Stimulated activated CD4-positive, alpha-beta T cell treated with anti-CD3 and anti-CD28 coated beads, TNF-alpha, amount 100 ng/mL, for 1 hour (primary cell): ENCODE data around the gene CNKSR3.

Experiments used
- DNase-seq, 3 donors: peaks; one replicate each; pipeline ENCODE4 v3.0.0-alpha.2; 2020; ENCODE audit warnings: low read depth in 3 of 3, low spot score in 1 of 3

Gene CNKSR3

DNA sequence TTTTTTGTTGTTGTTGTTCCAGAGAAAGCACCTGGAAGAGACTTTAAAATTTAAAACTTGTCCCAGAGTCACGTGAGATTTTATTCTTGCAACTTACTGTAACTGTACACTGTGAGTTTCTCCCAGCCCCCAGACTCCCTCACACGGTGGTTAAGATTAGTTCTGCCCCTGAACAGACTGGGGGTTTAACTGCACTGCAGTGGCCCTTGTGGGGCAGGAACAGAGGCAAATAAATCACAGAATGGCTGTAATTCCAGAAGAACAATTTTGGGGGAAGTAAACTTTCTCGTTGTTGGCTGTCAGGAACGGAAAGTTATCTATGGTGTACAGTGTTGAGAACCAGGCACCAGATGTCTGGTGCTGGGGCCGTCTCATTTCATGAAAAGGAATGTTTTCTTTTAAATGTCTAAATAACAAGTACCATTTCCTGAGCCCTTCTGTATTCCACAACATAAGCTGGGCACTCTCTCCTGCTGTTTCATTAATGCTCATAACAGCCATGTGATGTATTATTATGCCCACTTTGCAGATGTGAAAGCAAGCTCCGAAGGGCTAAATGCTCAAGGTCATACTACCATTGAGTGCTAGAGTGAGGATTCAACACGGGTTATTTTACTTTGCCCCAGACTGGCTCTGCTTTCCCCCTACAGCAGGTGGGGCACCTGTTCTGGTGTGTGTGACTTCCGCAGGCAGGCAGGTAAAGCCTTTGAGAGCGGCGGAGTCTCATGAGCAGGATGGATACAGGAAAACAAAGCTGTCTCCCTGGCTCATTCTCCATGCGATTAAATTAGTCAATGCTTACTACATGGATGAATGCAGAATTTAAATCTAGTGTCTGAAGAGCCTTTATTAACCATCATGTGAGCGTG lies 30.5 kb downstream of the CNKSR3 start:
- no peak for DNase-seq

DNA sequence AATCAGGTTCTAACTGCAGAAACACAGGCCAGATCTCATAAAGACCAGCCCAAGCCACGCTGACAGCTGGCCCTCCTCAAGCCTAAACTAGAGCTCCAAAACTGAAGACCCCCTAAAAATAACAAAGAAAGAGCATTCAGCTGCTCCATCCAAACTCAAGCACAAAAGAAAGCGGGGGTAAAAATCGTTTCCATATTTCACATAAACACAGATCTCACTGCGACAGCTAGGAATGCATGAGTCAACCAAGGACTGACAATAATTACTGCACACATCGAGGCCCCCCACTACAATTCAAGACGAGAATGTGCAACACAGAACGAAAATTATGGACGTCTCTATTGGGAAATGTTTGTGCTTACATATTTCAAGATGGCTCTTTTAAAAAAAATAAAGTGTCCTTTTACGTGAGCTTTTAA lies 31.1 kb downstream of the CNKSR3 start:
- no peak for DNase-seq

DNA sequence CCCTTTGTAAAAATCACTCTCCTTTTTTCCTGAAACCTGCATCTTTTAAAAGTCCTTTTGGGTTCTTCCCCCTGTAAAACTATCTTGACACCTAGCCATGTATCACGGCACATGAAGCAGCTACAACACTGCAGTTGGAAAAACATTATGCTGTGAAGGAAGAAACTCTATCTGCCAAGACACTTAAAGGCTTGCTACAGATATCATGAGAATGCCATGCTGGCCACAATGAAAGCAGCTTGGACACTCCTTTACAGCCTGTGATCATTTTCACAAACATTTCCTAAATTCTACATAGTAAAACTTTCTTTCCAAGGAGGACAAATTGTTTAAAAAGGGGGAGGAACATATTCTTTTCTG lies 31.8 kb downstream of the CNKSR3 start:
- DNase-seq, result no peak

DNA sequence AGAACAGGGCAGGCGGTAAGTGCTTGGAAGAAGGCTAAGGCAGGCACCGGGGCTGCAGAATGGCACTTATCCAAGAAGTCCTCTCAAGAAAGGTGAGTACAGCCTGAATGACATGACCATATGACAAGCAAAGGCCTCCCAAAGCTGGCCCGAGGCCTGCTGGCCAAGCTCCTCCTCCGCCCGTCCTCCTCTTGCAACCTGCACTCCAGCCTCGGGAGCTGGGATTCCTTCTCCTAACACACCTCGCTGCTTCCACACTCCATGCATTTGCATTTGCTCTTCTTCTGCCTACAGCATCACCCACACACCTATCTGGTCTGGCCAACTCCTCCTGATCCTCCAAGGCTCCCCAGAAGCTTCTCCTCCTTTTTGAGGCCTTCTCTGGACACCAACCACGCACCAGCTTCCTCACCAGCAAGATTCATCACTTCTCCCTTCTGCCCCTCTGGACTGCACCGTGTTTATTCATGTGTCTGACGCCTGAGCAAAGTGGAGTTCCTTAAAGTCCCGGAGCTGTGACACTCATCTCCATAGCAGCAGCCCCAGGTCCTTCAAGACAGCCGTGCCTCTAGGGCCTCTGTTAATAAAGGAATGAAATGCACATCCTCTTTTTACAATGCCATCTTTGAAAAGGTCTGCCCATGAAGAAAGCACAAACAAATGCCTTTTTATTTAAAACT lies 32.3 kb downstream of the CNKSR3 start:
- DNase-seq, result no peak

- DNase-seq, result no peak
Observed at GRCh38 chr6:154476494-154476893, 34.0 kb downstream of the CNKSR3 start.

- DNase-seq, result no peak
Observed at GRCh38 chr6:154474648-154475428, 35.6 kb downstream of the CNKSR3 start.

- DNase-seq, result no peak
Observed at GRCh38 chr6:154473324-154473723, 37.2 kb downstream of the CNKSR3 start.

GRCh38 chr6:154471609-154472362 lies 38.7 kb downstream of the CNKSR3 start:
- DNase-seq, result no peak

GRCh38 chr6:154469306-154469935 lies 41.1 kb downstream of the CNKSR3 start:
- no peak for DNase-seq

GRCh38 chr6:154468760-154469159 lies 41.7 kb downstream of the CNKSR3 start:
- no peak for DNase-seq

DNA sequence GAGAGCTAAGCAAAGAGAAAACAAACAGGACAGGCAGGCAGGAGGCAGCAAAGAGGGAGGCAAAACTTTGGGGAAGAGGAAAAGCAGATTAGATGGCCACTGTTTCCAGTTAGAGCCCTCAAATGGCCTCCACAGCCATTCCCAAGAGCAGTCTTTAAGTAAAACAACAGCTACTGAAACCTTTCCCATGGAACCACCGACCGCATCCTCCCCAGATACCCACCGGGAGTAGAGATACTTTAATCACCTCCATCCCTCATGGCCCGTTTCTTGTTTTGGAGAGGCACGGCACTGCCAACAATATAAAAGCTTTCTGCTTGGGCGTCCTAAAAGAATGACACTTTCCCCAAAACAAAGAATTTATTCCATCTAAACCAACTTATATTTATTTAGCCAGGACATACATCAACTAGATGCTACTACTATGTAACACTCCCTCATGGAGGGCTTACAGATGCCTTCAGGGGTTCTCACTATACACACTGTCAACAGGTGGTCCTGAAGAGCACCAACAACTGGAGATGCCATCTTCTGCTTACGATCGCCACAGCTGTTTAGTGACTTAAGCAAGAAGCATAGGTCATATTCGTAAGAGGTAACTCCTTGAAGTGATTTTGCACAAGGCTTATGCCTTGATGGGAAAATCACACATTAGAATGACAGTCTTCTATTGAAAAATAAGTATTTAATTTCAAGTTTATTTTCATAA lies 43.4 kb downstream of the CNKSR3 start:
- DNase-seq, result no peak

DNA sequence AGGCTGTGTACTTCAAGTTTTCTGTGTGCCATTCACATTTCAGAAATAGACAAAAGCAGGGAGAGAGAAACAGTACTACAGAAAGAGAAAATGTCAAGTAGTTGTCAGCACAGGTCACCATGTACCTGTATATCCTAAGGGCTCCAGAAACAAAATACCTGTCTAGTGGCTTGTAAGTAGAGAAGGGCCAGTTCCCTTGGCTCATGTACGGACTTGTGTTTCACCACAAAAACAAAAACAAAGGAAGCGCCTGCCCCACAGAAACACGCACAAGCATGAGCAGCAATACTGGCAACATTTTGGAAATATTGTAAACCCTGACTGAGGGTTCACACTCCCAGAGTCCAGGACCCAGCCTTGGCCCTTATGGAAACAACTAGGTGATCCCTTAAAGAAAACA lies 44.3 kb downstream of the CNKSR3 start:
- no peak for DNase-seq

GRCh38 chr6:154463573-154464419 lies 46.7 kb downstream of the CNKSR3 start:
- DNase-seq, result no peak

DNA sequence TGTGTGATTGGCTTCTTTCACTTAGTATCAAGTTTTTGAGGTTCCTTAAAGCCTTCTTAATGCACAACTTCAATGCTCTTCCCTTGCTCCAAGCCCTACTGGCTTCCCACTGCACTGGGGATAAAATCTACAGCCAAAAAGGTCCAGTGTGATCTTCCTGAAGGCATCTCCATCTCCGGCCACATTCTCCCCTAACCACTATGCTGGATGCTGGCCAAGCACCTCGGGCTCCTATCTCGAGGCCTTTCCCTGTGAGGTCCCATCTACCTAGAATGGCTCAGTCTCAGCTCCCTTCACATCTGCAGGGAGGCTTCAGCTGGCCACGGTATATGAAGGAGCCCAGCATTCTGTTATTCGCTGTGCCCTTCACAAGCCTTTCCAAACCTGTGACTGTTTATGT lies 48.1 kb downstream of the CNKSR3 start:
- no peak for DNase-seq

GRCh38 chr6:154461348-154461747 lies 49.1 kb downstream of the CNKSR3 start:
- DNase-seq, result no peak

- DNase-seq, result no peak
Observed at GRCh38 chr6:154460306-154461071, 50.0 kb downstream of the CNKSR3 start.

DNA sequence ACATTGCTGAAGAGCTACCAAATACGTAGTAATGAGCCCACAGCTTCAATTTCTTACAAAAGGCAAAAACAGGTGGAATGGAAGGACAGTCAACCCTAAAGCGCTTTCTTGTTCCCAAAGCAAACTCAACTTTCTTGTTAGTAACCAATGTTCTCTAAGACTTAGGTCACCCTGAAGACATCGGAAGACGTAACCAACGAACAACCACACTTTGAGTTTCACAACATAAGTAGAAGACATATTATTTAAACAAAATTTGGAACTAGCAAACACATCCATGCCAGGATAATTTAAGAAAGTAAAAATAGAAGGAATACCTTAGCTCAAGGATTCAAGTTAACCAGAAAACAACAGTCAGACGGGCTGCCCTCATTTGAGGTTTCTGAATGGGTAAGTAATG lies 51.0 kb downstream of the CNKSR3 start:
- no peak for DNase-seq
